ENCODE data around the gene PTGIS.

Gene PTGIS

DNA sequence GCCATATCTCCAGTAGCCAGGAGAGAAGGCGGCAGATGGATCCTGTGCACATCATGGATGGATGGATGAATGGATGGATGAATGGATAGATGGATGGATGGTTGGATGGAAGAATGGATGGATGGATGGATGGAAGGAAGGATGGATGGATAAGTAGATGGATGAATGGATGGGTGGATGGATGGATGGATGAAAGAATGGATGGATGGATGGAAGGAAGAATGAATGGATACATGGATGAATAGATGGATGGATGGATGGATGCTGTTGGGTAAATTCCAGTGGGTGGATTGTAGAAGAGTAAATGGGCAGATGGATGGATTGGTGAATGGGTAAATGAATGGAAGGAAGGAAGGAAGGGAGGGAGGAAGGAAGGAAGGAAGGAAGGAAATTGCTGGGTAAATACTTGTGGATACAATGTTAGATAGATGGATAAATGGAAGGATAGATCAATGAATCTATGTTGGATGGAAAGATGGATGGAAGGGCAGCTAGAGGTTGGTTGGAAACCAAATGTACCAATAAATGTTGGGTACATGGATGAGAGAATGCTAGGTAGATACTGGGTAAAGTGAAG is 19.5 kb downstream of the PTGIS start:
- Histone ChIP-seq H3K4me1 (ENCODE audit: control insufficient read depth, insufficient read depth, low read length) (no peaks in the 10 kb centered on the region), H3K4me3 (ENCODE audit: low read depth, low read length) (no peak overlapping the region), H3K9me3 (ENCODE audit: control insufficient read depth, insufficient read depth, low read depth, low read length) (peaks cover 10% of the 10 kb centered on the region)

DNA sequence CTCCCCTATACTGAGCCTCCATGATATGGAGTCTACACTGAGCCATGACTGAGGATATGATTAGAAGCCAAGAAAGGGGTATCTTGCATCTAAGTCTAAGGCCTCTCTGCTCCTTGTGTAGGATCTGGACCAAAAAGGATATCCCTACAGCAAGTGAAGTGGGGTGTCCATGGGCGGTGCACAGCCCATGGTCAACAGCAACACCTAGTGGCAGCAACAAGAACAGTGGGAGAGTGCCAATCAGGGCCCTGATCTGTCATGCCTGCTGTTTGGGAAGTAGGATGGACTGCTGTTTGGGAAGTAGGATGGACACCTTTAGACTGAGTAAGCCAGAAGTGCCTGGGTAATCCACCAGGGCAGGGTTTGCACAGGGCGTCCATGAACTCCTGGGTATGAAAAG is 22.4 kb downstream of the PTGIS start:
- H3K9me3 ChIP-seq (ENCODE audit: control insufficient read depth, insufficient read depth, low read depth, low read length): peaks cover 10% of the 10 kb centered on the region
- H3K27ac ChIP-seq (ENCODE audit: low read depth, low read length): no peak overlapping the region
- H3K9ac ChIP-seq (ENCODE audit: low read length): no peak overlapping the region
- peaks cover 28% of the 10 kb centered on the region; the same call in 1 of the 2 replicates for H3K36me3 ChIP-seq (ENCODE audit: control insufficient read depth, insufficient read depth, low read length)
- no peak overlapping the region for H3K4me3 ChIP-seq (ENCODE audit: low read depth, low read length)
- no peaks in the 10 kb centered on the region for H3K27me3 ChIP-seq (ENCODE audit: control insufficient read depth, insufficient read depth, low read length)
- no peaks in the 10 kb centered on the region for H3K4me1 ChIP-seq (ENCODE audit: control insufficient read depth, insufficient read depth, low read length)

More for the DNA sequence above, 19.5 kb downstream of the PTGIS start:
- Histone ChIP-seq H3K27me3 (ENCODE audit: control insufficient read depth, insufficient read depth, low read length) (no peaks in the 10 kb centered on the region), H3K27ac (ENCODE audit: low read depth, low read length) (no peak overlapping the region), H3K36me3 (ENCODE audit: control insufficient read depth, insufficient read depth, low read length) (peaks cover 17% of the 10 kb centered on the region; the same call in 1 of the 2 replicates), H3K9ac (ENCODE audit: low read length) (no peak overlapping the region)

DNA sequence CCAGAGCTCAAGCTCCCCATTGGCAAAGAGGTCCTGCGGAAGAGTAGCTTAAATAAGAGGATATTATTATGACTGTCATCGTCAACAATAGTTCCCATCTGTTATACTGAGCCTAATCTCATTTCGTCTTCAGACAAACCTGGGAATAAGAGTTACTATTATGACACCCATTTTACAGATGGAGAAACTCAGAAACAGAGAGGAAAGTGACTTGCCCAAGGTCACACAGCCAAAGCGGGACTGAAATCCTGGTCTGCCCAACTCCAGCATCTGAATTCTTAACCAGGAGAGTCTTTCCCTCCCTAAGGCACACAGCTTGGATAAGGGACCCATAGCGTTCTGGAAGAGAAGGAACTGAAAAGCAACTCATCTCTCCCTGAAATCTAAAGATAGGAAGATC is 23.4 kb downstream of the PTGIS start:
- H3K9me3 ChIP-seq (ENCODE audit: control insufficient read depth, insufficient read depth, low read depth, low read length): peaks cover 10% of the 10 kb centered on the region
- no peak overlapping the region for H3K27ac ChIP-seq (ENCODE audit: low read depth, low read length)
- H3K9ac ChIP-seq (ENCODE audit: low read length): no peak overlapping the region
- no peak overlapping the region for H3K4me3 ChIP-seq (ENCODE audit: low read depth, low read length)
- H3K27me3 ChIP-seq (ENCODE audit: control insufficient read depth, insufficient read depth, low read length): no peaks in the 10 kb centered on the region
- no peaks in the 10 kb centered on the region for H3K4me1 ChIP-seq (ENCODE audit: control insufficient read depth, insufficient read depth, low read length)
- peaks cover 31% of the 10 kb centered on the region; the same call in 1 of the 2 replicates for H3K36me3 ChIP-seq (ENCODE audit: control insufficient read depth, insufficient read depth, low read length)

DNA sequence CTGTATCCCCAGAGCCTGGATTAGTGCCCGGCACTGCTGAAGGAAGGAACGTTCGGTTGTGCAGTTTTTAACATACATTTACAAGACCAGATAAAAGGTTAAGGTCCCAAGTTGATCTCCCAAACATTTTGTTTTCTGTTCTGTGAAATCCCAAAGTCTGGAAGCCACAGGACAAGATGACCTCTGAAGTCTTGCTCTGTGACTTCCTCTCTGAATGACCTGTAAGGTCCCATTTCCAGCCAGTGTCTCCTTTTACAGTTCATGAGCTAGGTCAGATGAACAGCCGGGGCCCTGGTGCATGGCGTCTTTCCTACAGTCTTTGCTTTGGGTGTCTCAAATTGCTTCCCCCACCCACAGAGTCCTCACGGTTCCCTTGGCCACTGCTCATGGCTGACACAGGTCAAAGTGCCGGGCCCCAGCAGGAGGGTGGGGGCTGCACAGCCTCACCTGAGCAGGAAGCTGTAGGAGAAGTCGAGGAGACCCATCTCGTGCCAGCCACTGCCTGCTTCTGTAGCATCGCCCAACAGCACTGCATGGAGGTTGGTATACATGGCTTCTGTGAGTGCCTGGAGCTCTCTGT is 24.0 kb downstream of the PTGIS start:
- no peaks in the 10 kb centered on the region for H3K4me1 ChIP-seq (ENCODE audit: control insufficient read depth, insufficient read depth, low read length)
- peaks cover 31% of the 10 kb centered on the region; the same call in 1 of the 2 replicates for H3K36me3 ChIP-seq (ENCODE audit: control insufficient read depth, insufficient read depth, low read length)
- no peak overlapping the region for H3K27ac ChIP-seq (ENCODE audit: low read depth, low read length)
- no peak overlapping the region for H3K9ac ChIP-seq (ENCODE audit: low read length)
- no peak overlapping the region for H3K4me3 ChIP-seq (ENCODE audit: low read depth, low read length)
- H3K9me3 ChIP-seq (ENCODE audit: control insufficient read depth, insufficient read depth, low read depth, low read length): peaks cover 14% of the 10 kb centered on the region
- no peaks in the 10 kb centered on the region for H3K27me3 ChIP-seq (ENCODE audit: control insufficient read depth, insufficient read depth, low read length)

DNA sequence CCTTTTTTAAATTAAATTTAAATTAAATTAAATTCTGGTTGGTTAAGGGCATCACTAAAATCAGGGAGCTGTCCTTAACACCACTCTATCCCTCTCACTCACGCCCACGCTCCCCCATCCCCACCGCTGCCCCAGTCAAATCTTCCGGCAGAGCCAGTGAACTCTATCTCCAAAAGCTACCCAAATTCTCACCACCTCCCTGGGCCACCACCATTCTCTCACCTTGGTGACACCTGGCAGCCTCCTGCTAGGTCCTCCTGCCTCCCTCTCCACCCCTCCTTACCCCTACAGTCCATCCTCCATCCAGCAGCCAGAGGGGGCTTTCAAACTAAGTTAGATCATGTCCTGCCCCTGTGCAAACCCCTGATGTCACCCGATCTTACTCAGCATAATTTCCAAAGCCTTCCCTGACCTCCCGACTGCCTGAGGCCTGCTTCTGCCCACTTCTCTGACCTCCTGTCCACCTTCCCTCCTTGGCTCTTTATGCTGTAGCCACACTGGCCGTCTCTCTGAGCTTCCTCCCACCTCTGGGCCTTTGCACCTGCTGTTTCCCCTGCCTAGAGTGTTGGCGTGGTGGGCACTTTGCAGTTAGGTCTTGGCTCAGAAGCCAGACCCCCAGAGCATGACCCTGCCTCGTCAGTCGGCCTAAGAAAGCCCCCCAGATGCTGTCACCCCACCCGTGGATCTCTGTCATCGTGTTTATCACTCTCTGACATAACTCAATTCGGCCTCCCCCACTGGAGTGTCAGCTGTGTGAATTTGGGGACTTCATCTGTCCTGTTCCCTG is 24.7 kb downstream of the PTGIS start:
- H3K36me3 ChIP-seq (ENCODE audit: control insufficient read depth, insufficient read depth, low read length): peaks cover 31% of the 10 kb centered on the region; the same call in 1 of the 2 replicates
- no peak overlapping the region for H3K4me3 ChIP-seq (ENCODE audit: low read depth, low read length)
- no peak overlapping the region for H3K27ac ChIP-seq (ENCODE audit: low read depth, low read length)
- peaks cover 14% of the 10 kb centered on the region for H3K9me3 ChIP-seq (ENCODE audit: control insufficient read depth, insufficient read depth, low read depth, low read length)
- no peak overlapping the region for H3K9ac ChIP-seq (ENCODE audit: low read length)
- no peaks in the 10 kb centered on the region for H3K4me1 ChIP-seq (ENCODE audit: control insufficient read depth, insufficient read depth, low read length)
- no peaks in the 10 kb centered on the region for H3K27me3 ChIP-seq (ENCODE audit: control insufficient read depth, insufficient read depth, low read length)

DNA sequence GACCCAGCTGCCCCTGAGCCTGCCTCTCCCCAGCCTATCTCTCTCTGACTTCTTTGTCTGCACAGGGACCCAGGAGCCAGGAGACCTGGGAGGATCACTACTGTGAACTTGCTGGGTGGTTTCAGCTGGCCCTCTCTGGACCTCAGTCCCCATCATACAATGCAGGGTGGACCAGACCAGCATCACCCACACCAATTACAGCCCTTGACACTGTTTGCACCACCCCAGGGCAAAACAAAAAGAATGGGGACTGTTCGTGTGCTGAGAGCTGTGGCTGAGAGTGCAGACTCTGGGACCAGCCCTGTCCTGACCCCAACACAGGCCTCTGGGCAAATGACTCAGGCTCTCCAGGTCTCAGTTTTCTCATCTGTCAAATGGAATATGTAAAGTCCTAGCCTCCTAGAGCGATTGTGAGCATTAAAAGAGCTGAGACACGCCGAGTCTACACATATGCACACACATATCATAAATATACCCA is 25.4 kb downstream of the PTGIS start:
- H3K27ac ChIP-seq (ENCODE audit: low read depth, low read length): no peak overlapping the region
- peaks cover 31% of the 10 kb centered on the region; the same call in 1 of the 2 replicates for H3K36me3 ChIP-seq (ENCODE audit: control insufficient read depth, insufficient read depth, low read length)
- no peak overlapping the region for H3K9ac ChIP-seq (ENCODE audit: low read length)
- no peak overlapping the region for H3K4me3 ChIP-seq (ENCODE audit: low read depth, low read length)
- no peaks in the 10 kb centered on the region for H3K27me3 ChIP-seq (ENCODE audit: control insufficient read depth, insufficient read depth, low read length)
- no peaks in the 10 kb centered on the region for H3K4me1 ChIP-seq (ENCODE audit: control insufficient read depth, insufficient read depth, low read length)
- peaks cover 14% of the 10 kb centered on the region for H3K9me3 ChIP-seq (ENCODE audit: control insufficient read depth, insufficient read depth, low read depth, low read length)

DNA sequence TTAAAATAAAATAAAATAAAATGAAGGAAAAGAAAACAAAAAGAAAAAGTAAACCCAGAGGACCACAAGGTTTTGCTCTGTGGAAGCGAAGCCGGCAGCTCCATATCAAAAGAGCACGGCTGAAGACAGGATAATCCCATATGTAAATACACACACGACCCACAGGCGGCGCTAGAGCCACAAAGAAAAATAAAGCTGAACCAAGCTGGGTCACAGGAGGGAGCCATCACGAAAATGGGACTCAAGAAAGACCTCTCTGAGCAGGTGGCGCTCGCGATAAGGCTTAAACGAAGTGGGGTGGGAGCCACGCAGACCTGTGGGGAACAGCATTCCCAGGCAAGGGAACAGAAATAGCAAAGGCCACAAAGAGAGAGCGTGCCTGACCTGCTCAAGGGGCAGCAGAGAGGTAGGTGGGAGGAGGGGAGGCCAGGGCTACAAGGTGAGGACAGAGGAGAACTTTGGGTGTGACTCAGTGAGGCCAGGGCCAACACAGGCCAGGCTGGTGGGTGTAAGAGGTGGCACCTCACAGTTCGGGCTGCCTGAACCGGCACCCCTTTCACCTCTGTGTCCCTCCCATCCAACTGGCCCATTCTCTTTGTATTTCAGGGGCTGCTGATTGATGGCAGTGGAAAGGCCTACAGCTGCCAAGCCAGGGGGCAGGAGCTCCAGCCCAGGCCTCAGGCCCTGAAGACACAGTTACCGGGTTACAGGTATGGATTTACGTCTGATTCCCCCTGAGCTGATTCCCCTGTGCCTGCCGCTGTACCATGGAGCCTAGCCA is 26.0 kb downstream of the PTGIS start:
- Histone ChIP-seq H3K4me1 (ENCODE audit: control insufficient read depth, insufficient read depth, low read length) (no peaks in the 10 kb centered on the region), H3K36me3 (ENCODE audit: control insufficient read depth, insufficient read depth, low read length) (peaks cover 31% of the 10 kb centered on the region; the same call in 1 of the 2 replicates), H3K4me3 (ENCODE audit: low read depth, low read length) (no peak overlapping the region)

DNA sequence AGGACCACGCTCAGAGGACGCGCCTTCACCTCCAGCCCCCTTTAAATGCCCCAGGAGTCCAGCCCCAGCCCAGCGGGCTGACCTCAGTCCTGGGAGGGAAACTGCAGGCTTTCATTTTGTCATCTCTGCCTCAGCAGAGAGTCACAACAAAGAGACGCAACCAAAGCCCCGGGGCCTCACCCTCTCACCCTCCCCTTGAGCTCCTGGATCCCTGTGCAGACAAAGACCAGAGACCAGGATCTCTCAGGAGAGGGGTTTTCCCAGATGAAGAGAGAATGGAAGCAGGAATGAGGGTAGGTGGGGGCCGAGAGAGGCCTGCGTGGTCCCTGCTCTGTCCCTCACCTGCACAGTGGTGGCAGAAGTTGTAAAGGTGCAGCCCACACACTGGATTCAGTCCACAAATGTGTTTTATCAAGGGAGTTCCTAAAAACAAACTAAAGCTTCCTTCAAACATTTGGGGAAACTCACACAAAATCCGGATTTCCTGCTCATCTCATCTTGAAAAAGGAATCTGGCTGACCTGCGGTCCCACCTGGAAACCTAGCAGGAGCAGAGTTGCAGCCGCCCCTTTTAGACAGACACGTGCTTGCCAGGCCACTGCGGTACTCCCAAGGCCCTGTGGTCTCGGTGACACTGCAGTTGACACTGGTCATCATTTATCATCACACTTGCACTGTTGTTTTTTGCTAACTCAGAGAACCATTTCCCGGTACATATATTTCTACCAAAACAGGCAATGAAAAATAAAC is 27.1 kb downstream of the PTGIS start:
- Histone ChIP-seq H3K9ac (ENCODE audit: low read length) (no peak overlapping the region), H3K36me3 (ENCODE audit: control insufficient read depth, insufficient read depth, low read length) (peaks cover 27% of the 10 kb centered on the region; the same call in 1 of the 2 replicates), H3K27ac (ENCODE audit: low read depth, low read length) (no peak overlapping the region), H3K4me1 (ENCODE audit: control insufficient read depth, insufficient read depth, low read length) (no peaks in the 10 kb centered on the region), H3K4me3 (ENCODE audit: low read depth, low read length) (no peak overlapping the region), H3K9me3 (ENCODE audit: control insufficient read depth, insufficient read depth, low read depth, low read length) (peaks cover 12% of the 10 kb centered on the region), H3K27me3 (ENCODE audit: control insufficient read depth, insufficient read depth, low read length) (no peaks in the 10 kb centered on the region)

More for the DNA sequence above, 26.0 kb downstream of the PTGIS start:
- no peak overlapping the region for H3K9ac ChIP-seq (ENCODE audit: low read length)
- H3K27ac ChIP-seq (ENCODE audit: low read depth, low read length): no peak overlapping the region
- H3K9me3 ChIP-seq (ENCODE audit: control insufficient read depth, insufficient read depth, low read depth, low read length): peaks cover 14% of the 10 kb centered on the region
- no peaks in the 10 kb centered on the region for H3K27me3 ChIP-seq (ENCODE audit: control insufficient read depth, insufficient read depth, low read length)

DNA sequence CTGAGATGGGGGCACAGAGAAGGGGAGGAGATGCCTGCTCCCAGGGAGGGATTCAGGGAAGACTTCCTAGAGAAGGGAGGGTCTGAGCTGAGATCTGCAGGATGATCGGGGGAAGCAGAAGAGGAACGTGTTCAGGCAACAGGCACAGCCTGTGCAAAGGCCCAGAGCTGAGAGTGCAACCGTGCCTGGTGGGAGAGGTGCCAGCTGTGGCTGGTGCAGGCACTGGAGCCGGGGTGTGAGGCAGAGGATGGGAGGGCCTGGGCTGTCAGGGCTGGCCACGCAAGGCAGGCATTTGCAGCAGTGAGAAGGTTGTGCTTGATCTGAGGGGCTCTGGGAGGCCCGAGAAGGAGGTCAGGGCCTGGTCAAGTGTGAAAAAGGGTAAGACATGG is 27.7 kb downstream of the PTGIS start:
- H3K4me1 ChIP-seq (ENCODE audit: control insufficient read depth, insufficient read depth, low read length): no peaks in the 10 kb centered on the region
- H3K27me3 ChIP-seq (ENCODE audit: control insufficient read depth, insufficient read depth, low read length): no peaks in the 10 kb centered on the region
- H3K9ac ChIP-seq (ENCODE audit: low read length): no peak overlapping the region
- no peak overlapping the region for H3K4me3 ChIP-seq (ENCODE audit: low read depth, low read length)
- peaks cover 6% of the 10 kb centered on the region; the same call in 1 of the 2 replicates for H3K9me3 ChIP-seq (ENCODE audit: control insufficient read depth, insufficient read depth, low read depth, low read length)
- H3K36me3 ChIP-seq (ENCODE audit: control insufficient read depth, insufficient read depth, low read length): peaks cover 22% of the 10 kb centered on the region; the same call in 1 of the 2 replicates
- H3K27ac ChIP-seq (ENCODE audit: low read depth, low read length): no peak overlapping the region

All from HUES6 (cell line).